Gastrocnemius medialis (tissue), 4 donors: ENCODE data around the gene GAS7. TPM values are rescaled to one million over a fixed set of nuclear protein-coding genes. Genes with fewer than 3 reads are reported as not detected.

Experiments
- ATAC-seq, 2 donors: fragments of 150-250 bp; one replicate each; pipeline ENCODE4 v1.9.1; 2016
- DNase-seq, 2 donors: peaks; one replicate each; pipeline ENCODE4 v3.0.0-alpha.2; 2019
- H3K27ac ChIP-seq, 4 donors: fragments of 200-600 bp; sonication (generic); 1 replicate in 1 of 4; 2 replicates in 3 of 4; pipeline ENCODE4 v1.5.1; 2016 to 2018; ENCODE audit warnings: mild to moderate bottlenecking in 2 of 4, moderate library complexity in 1 of 4
- H3K27me3 ChIP-seq, 3 donors: fragments of 200-600 bp; sonication (generic) in 2 of 3; 1 replicate in 1 of 3; 2 replicates in 2 of 3; pipeline versions ENCODE4 v1.5.1 to v1.6.0; 2016 to 2019; ENCODE audit warnings: mild to moderate bottlenecking in 1 of 3, moderate library complexity in 1 of 3
- H3K36me3 ChIP-seq, 2 donors: fragments of 200-600 bp; sonication (generic) in 1 of 2; one replicate each; pipeline ENCODE4 v1.5.1; 2017 to 2018
- H3K4me1 ChIP-seq, 2 donors: fragments of 200-600 bp; sonication (generic) in 1 of 2; one replicate each; pipeline ENCODE4 v1.5.1; 2016 to 2017; ENCODE audit warnings: mild to moderate bottlenecking in 2 of 2
- H3K4me3 ChIP-seq, 4 donors: fragments of 200-600 bp; sonication (generic) in 3 of 4; 1 replicate in 1 of 4; 2 replicates in 3 of 4; pipeline ENCODE4 v1.5.1; 2016 to 2019; ENCODE audit warnings: mild to moderate bottlenecking in 2 of 4
- H3K9me3 ChIP-seq, 3 donors: fragments of 200-600 bp; sonication (generic) in 2 of 3; 1 replicate in 1 of 3; 2 replicates in 2 of 3; pipeline ENCODE4 v1.5.1; 2016 to 2019
- CTCF ChIP-seq, 5 experiments: fragments of 450-650 bp in 3 of 5; fragments of 200-600 bp in 2 of 5; sonication (generic) in 2 of 5; IDR thresholded peaks in 4 of 5; conservative IDR thresholded peaks in 1 of 5; 1 replicate in 4 of 5; 2 replicates in 1 of 5; pipeline ENCODE4 v1.5.1; 2016 to 2019; ENCODE audit warnings: antibody characterized with exemption in 5 of 5, mild to moderate bottlenecking in 3 of 5, moderate library complexity in 3 of 5
- POLR2A ChIP-seq, 2 donors: fragments of 450-650 bp; IDR thresholded peaks; one replicate each; pipeline ENCODE4 v1.6.1; 2017; ENCODE audit warnings: antibody characterized with exemption in 2 of 2, mild to moderate bottlenecking in 2 of 2, moderate library complexity in 2 of 2
- in situ Hi-C, 4 donors: fragments of 200-750 bp; cut with MboI; loops; one replicate each; pipeline versions ENCODE4 v1.15.0 to v1.8.0; 2017; ENCODE audit warnings: low sequenced_read_pairs in 4 of 4
- intact Hi-C: fragments of 100-400 bp; cut with DNase I; formaldehyde crosslinking; loops from one replicate; pipeline ENCODE4 v1.15.1; 2023; ENCODE audit warnings: low total_unique reads
- total RNA-seq, 4 donors: library from RNA; depleted of rRNA; stranded (reverse); fragments of >200 nt; gene quantifications; one replicate each; pipeline versions ENCODE4 v1.1.0 to v1.2.3, GENCODE V29; 2016

The GAS7 gene
- total RNA-seq, 4 donors from 2014 or later: 5.8 to 7.1 (median 6.1) TPM

DNA sequence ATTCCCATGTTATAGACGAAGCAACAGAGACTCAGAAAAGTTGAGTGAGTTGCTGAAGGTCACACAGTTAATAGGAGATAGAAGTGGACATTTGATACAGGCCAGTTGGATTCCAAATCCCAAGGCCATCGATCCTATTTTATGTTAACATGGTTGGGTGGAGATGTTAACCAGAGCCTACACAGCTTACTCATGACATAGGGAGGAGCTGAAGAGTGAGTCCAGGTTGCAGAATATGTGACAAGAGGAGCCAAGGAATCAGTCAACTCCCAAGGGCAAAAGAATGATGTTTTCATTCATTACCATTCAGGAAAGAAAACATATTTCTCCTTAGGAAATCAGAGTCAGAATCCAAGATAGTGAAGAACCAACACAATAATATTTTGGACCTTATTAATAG, 40.3 kb upstream of the GAS7 start:
- Histone ChIP-seq H3K4me1 (no peaks in the 10 kb centered on the region), H3K27ac (no peak overlapping the region), H3K27me3 (no peaks in the 10 kb centered on the region), H3K9me3 (no peaks in the 10 kb centered on the region), H3K36me3 (no peaks in the 10 kb centered on the region), H3K4me3 (no peak overlapping the region)
- intact Hi-C loops: no loop called here
- TF ChIP-seq POLR2A (IDR thresholded peaks at IDR 0.05) (no peak), CTCF (IDR thresholded peaks at IDR 0.05 in 4 of 5, conservative IDR thresholded peaks at IDR 0.05 in 1 of 5) (no peak)
- ATAC-seq (no peak), DNase-seq (no peak)
- in situ Hi-C loops: no loop called here

DNA sequence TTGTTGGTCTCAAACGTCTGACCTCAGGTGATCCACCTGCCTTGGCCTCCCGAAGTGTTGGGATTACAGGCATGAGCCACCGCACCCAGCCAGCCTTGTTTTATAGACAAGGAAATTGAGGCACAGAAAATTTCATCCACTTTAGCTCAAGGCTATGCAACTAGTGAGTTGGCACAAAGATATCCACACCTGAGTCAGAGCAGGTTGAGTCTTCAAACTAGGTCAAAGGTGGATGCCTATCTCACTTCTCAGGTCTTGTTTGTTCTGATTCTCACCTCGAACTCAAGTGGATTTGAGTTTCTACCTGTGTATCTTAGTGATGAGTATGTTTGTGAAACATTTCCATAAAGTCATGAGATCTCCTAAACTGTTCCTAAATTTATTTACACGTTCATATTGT, 35.6 kb upstream of the GAS7 start:
- H3K27me3 ChIP-seq: no peaks in the 10 kb centered on the region
- in situ Hi-C loops: no loop called here
- no peaks in the 10 kb centered on the region for H3K4me1 ChIP-seq
- H3K9me3 ChIP-seq: no peaks in the 10 kb centered on the region
- intact Hi-C loops: no loop called here
- H3K4me3 ChIP-seq: no peak overlapping the region
- no peak for DNase-seq
- TF ChIP-seq POLR2A (IDR thresholded peaks at IDR 0.05): no peak
- TF ChIP-seq CTCF (IDR thresholded peaks at IDR 0.05 in 4 of 5, conservative IDR thresholded peaks at IDR 0.05 in 1 of 5): no peak
- no peaks in the 10 kb centered on the region for H3K36me3 ChIP-seq
- H3K27ac ChIP-seq: no peak overlapping the region
- ATAC-seq: no peak

- Histone ChIP-seq H3K4me1 (no peaks in the 10 kb centered on the region), H3K4me3 (no peak overlapping the region), H3K36me3 (no peaks in the 10 kb centered on the region), H3K27me3 (no peaks in the 10 kb centered on the region), H3K9me3 (no peaks in the 10 kb centered on the region), H3K27ac (no peak overlapping the region)
- TF ChIP-seq POLR2A (IDR thresholded peaks at IDR 0.05) (no peak), CTCF (IDR thresholded peaks at IDR 0.05 in 4 of 5, conservative IDR thresholded peaks at IDR 0.05 in 1 of 5) (no peak)
- in situ Hi-C loops (no loop called here), intact Hi-C loops (no loop called here)
- no peak for ATAC-seq
- no peak for DNase-seq
Observed at GRCh38 chr17:10233161-10233560, 34.8 kb upstream of the GAS7 start.

DNA sequence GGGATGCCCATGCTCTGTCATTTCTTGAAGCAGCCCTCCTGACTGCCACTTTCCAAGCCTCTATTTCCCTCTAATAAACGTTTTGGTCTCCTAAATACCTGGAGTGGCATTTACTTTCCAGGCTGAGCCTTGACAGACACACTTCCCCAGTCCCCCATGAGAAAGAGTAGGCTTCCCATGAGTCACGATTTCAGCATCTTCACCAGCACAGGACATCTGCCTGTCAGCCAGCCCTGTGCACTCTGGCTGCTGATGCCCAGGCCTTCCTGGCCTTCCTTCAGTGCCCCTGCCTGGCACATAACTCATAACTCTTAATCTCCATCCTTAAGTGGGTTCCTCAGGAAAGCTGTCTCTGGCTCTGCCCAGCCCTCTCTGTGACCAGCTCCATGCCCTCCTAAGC, 30.8 kb upstream of the GAS7 start:
- in situ Hi-C loops: loop anchor here in 1 of 4 donors (10.0 kb wide), 1 partner anchor 304 kb away; no protein-coding TSS in a partner anchor
- ATAC-seq: no peak

More for the DNA sequence above, 30.8 kb upstream of the GAS7 start:
- intact Hi-C loops: loop anchor here (5.0 kb wide), 2 partner anchors 262 to 307 kb away; no protein-coding TSS in a partner anchor
- H3K27ac ChIP-seq: no peak overlapping the region
- DNase-seq: no peak
- H3K36me3 ChIP-seq: no peaks in the 10 kb centered on the region
- H3K4me1 ChIP-seq: no peaks in the 10 kb centered on the region
- TF ChIP-seq CTCF (IDR thresholded peaks at IDR 0.05 in 4 of 5, conservative IDR thresholded peaks at IDR 0.05 in 1 of 5) (no peak), POLR2A (IDR thresholded peaks at IDR 0.05) (no peak)
- H3K4me3 ChIP-seq: no peak overlapping the region
- no peaks in the 10 kb centered on the region for H3K27me3 ChIP-seq
- H3K9me3 ChIP-seq: no peaks in the 10 kb centered on the region
